Endometrial microvascular endothelial cells (primary cell): ENCODE data around the gene FMO3. TPM values are rescaled to one million over a fixed set of nuclear protein-coding genes. Genes with fewer than 3 reads are reported as not detected.

Experiments used
- in situ Hi-C: cut with HindIII; loops from 2 replicates; pipeline ENCODE4 v1.10.0; 2017; ENCODE audit warnings: low sequenced_read_pairs, low pct_unique_long_range_greater_than_20kb; ENCODE audit errors: inconsistent ontology term
- total RNA-seq: library from RNA; depleted of rRNA; stranded (reverse); fragments of >200 nt; gene quantifications from one replicate; pipeline ENCODE4 v1.2.3, GENCODE V29; 2015; ENCODE audit errors: inconsistent ontology term

Gene FMO3
- total RNA-seq, 1 donor from 2014 or later: not detected

GRCh38 chr1:171112119-171112518, 21.4 kb downstream of the FMO3 start:
- in situ Hi-C loops: no loop called here

GRCh38 chr1:171113382-171113781, 22.7 kb downstream of the FMO3 start:
- in situ Hi-C loops: no loop called here

DNA sequence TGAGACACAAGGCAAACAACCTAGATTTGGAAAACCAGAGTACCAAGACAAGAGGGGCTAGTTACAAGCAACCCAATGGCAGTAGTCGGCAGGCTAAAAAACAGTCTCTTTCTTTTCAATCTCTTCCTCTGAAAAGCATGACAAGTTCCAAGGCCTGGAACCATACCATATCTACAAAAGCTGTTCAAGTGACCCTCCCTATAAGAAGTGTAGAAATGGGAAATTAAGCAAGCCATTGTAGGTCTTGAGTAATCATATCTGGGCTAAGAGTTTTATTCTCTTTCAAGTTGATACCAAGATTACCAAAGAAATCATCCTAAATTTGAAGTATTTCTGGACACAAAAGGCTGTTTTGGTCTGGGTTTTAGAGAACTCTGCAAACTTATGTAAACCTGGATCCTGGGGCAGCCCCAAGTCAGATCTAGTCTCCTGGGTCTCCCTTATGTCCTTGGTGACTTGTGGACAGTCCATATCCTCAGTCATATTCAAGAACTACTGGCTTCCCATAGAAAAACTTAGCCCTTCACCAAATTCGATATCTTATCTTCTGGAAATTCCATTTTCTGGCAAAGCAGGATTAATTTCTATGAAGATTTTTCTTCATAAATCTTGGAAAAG, 24.7 kb downstream of the FMO3 start:
- in situ Hi-C loops: no loop called here

DNA sequence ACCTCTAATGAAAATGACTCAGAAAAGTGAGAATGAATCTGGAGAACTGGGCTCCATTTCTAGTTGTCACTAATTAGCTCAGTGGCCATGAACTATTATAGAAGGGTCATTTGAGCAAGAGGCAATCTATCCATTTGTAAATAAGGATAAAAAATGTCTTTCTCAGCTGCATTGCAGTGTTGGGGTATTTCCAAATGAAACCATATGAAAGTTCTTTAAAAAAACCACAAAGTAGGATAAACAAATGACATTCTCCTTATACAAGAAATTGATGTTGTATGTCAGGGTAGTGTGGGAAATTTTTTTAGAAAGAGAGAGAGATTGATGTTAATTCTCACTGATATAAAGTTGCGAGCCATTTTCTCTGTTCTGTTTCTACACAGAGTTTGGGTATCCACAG, 26.0 kb downstream of the FMO3 start:
- in situ Hi-C loops: no loop called here

DNA sequence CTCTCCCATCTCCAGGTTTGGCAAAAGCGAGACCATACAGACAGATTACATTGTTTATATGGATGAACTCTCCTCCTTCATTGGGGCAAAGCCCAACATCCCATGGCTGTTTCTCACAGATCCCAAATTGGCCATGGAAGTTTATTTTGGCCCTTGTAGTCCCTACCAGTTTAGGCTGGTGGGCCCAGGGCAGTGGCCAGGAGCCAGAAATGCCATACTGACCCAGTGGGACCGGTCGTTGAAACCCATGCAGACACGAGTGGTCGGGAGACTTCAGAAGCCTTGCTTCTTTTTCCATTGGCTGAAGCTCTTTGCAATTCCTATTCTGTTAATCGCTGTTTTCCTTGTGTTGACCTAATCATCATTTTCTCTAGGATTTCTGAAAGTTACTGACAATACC, 26.4 kb downstream of the FMO3 start:
- in situ Hi-C loops: no loop called here

DNA sequence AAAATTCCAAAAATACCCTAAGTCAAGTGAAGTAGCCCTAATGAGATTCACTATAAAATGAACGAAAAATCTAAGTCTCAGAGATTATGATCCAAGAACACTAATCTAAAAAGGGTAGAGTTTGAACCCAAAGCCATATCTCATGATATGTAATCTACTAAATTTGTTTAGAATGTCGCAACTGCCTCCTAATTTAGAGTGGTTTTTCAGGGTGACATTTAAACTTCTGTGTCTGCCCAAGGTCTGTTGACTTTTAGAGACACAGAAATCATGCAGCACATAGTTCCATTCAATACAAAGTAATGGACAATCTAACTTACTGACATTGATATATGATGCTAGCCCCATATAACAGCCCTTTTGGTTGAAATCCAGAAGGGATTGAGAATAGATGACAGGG, 28.9 kb downstream of the FMO3 start:
- in situ Hi-C loops: no loop called here

GRCh38 chr1:171122299-171122698, 31.6 kb downstream of the FMO3 start:
- in situ Hi-C loops: no loop called here

- in situ Hi-C loops: no loop called here
Observed at GRCh38 chr1:171122893-171123292, 32.2 kb downstream of the FMO3 start.

- in situ Hi-C loops: no loop called here
Observed at GRCh38 chr1:171126504-171126903, 35.8 kb downstream of the FMO3 start.

DNA sequence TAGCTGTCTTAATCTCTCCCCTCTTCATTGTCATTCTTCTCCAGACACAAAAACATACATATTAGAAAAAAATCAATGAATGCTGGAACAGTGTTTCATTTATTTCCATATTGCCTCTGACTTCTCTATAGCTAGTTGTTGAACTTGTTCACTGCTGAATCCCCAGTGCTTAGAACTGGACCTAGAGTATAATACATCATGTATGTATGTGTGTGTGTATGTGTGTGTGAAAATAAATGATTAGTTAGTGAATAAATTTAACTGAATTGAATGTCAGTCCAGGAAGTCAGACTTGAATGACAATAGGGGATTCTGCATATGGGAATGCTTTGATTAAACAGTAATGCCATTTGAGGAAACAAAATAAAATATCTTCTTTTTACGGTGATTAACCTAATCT, 36.4 kb downstream of the FMO3 start:
- in situ Hi-C loops: no loop called here

DNA sequence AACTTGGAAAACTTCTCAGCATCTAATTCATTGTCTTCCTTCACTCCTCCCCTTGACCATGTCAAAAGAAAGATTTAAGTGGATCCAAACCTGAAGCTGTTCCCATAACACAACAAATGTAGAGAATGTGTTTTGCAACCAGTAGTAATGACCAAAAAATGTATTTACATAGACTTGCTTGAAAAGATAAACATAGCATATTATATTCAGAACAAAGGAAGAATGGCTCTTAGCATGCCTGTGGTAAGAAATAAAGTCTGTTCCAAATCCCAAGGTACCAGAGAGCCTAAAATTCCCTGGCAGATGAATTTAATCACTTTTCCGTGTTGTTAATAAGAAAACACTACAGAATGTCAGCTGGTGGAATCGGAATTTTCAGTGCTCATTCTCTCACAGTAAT, 36.8 kb downstream of the FMO3 start:
- in situ Hi-C loops: no loop called here

GRCh38 chr1:171128463-171128862, 37.8 kb downstream of the FMO3 start:
- in situ Hi-C loops: no loop called here

DNA sequence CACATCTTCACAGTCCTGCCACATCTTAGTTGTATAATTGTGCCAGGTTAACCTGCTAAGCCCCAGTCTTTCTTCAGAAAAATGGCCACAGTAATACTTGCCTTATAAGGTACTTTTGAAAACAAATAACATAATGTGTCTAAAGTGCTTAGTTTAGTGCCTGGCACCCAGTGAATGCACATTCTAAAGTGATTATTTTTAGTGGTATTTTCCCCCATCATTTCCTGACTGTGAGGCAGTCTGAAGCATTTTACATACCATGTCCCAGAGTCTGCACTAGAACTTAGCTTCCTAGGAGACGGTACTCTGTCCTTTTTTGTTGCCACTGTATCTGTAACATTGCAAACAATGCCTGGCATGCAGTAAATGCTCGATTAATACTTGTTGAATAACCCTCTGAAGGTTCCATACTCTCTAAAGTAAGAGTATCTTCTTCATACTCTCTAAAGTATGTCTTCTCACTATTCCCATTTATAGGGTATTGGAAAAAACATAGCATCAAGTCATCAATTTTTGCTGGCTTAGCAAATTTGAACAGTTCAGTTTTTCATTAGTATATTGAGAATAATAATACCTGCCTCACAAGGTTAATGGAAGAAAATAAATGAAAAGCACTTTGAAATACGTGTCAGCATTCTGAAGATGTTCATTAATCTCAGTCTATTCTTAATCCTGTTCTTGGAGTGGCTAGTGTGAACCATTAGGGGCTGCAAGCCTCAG, 43.7 kb downstream of the FMO3 start:
- in situ Hi-C loops: no loop called here

GRCh38 chr1:171137580-171137979, 46.9 kb downstream of the FMO3 start:
- in situ Hi-C loops: no loop called here

- in situ Hi-C loops: no loop called here
Observed at GRCh38 chr1:171138980-171139379, 48.3 kb downstream of the FMO3 start.

DNA sequence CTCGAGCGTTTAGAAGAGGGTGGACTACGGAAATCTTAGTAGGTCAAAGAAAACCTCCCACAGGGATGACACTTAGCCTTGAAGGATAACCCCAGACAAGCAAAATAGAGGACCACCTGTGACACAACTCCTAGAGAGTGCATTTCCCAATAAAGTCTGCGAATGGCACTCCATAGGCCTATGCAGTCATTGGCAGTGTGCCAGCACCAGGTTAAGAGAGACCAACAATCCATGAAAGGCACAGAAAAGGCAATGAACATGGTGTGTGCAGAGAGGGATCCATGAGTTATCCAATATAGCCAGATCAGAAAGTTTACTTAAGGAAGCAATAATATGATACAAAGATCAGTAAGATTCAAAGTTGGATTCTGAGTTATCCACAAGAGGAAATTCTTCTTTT, 49.2 kb downstream of the FMO3 start:
- in situ Hi-C loops: no loop called here

- in situ Hi-C loops: no loop called here
Observed at GRCh38 chr1:171140401-171140800, 49.7 kb downstream of the FMO3 start.

DNA sequence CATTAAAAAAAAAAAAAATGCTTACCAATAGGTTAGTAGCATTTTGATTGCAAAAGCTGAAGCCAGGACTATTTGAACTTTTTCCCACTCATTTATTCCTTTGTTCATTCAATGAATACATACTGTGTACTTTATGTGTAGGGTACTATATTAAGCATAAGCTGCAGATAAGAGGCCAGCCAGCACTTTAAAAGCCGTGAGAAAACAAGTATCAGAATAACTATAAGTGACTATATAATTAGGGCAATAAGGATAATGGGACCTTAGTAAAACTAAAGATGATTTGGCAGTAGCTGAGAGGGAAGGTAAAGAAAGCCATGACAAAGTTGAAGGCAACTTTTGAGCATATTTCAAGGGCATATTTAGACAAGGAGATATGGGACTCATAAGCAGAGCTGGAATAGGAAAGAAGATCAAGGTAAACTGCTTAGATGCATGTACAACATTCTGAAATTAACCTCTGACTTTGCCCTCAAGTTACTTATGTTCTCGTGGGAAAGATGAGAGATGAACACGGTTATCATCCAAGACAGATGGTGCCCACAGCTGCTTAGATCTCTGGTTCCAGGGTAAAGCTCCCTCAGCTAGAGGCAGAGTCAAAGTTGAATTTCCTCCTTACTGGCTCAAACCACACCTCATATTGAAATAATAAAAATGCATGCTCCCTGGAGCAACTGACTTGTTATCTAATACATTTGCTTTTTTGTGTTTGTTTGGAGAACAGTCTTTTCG, 50.4 kb downstream of the FMO3 start:
- in situ Hi-C loops: no loop called here

- in situ Hi-C loops: no loop called here
Observed at GRCh38 chr1:171141688-171142415, 51.1 kb downstream of the FMO3 start.
